Measurements from ENCODE around the gene KCNA1.

DNA sequence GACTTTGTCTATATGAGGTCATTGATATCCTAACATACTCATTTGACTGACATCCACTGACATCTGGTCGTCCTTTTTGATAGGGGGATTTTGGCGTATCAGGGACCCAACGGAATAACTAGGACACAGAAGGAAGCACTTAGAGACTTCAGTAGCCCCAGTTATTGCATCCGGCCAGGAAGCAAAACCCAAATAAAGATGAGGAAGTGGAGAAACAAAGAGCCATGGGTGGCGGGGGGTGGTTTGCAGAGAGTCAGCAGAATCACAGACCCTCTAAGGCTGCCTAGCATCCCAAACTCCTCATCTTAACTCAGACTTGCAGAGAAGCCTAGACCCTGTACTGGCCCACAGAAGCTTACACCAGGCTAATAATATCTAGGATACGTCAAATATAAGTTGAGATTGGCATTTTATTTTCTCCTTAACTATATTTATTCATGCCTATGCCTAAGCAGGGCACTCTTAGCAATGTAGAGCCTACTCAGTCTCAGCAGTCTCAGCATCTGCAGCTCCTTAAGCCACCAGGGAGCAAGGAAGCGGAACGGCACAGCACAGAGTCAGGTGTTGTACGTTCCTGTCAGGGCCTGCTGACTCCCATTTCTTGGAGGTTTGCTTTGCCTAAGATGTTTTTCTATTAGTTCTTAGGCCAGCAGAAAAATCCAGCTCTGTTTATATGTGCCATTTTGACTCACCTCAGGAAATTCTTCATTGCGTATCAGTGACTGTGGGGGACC, 45.1 kb downstream of the KCNA1 start:
- TF ChIP-seq CTCF (IDR thresholded peaks at IDR 0.05) (no peak), ZFX (IDR thresholded peaks at IDR 0.05; ENCODE audit: borderline replicate concordance) (no peak)
